Mucosa of gallbladder (tissue), 1 donor: Measurements from ENCODE around the gene RBP5. TPM values are rescaled to one million over a fixed set of nuclear protein-coding genes. Genes with fewer than 3 reads are reported as not detected.
A peak's percentile ranks its signal among the peaks of the same experiment; 100 is the strongest.

Experiments used
- DNase-seq: peaks from one replicate; pipeline ENCODE4 v3.0.0-alpha.2; 2020; ENCODE audit warnings: low spot score
- total RNA-seq: library from RNA; stranded (reverse); gene quantifications from one replicate; pipeline ENCODE4 v1.2.1, GENCODE V29; 2021
- donor health status: DM: no; HTN: no; CAD: no.

RBP5 gene
- total RNA-seq, 1 donor from 2014 or later = 7.1 TPM

DNA sequence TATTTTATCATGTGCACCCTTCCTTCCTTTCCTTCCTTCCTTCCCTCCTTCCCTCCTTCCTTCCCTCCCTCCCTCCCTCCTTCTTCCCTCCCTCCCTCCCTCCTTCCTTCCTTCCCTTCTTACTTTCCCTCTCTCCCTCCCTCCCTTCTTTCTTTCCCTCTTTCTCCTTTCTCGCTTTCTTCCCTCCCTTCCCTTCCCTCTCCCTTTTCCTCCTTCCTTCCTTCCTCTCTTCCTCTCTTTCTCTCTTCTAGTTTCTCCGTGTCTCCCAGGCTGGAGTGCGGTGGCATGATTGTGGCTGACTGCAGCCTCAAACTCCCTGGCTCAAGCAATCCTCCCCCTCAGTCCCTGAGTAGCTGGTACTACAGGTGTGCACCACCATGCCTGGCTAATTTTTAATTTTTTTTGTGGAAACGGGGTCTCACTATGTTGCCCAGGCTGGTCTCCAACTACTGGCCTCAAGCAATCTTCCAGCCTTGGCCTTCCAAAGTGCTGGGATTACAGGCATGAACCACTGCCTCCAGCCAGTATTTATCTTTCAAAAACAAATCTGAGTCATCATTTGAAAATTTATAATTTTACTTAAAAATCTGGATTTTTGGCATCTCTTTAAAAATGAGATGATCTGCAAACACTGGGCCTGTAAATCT is 27.5 kb downstream of the RBP5 start:
- DNase-seq = no peak

DNA sequence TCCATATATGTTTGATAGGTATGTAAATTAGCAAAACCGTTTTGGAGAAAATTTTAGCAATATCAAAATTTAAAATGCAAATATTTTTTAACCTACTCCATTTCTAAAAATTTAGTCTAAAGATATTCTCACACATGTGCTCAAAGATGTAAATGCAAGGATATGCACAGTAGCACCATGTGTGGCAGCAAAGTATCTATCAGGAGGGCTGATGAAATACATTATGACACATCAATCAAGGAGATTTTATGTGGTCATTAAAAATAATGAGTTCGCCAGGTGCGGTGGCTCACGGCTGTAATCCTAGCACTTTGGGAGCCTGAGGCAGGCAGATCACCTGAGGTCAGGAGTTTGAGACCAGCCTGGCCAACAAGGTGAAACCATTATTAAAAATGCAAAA is 28.4 kb downstream of the RBP5 start:
- DNase-seq = no peak

DNA sequence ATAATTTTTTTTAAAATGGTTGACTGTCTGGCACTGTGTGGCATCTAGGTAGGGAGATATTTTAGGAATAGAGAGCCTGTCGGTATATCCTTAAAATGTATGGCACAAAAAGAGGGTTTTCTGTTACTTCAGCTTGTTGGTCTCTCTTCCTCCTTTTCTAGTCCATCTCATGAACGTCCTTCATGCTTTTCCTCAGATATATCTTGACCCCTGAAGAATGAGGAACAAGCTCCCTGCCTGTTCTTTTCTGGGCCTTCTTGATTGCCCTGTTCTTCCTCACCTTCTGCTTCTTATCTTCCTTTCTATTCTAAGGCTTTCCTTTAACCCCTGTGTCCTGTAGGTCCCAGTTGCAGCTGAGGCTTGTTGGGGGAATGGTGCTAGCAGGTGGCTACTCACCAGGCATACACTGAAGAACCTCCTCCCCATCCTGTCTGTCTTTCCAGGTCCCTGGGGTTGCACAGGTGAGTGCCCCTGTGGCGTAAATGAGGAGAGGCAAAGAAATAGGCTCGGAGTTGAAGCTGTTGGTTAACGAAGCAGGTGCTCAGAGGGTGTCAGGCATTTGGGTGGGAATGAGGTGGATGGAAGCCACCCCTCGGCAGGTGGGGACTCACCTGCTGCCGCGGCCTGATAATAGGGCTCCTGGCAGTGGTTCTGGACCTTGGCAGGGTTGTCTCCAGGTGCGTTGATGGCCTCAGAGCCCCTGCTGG is 29.2 kb downstream of the RBP5 start:
- no peak for DNase-seq

DNA sequence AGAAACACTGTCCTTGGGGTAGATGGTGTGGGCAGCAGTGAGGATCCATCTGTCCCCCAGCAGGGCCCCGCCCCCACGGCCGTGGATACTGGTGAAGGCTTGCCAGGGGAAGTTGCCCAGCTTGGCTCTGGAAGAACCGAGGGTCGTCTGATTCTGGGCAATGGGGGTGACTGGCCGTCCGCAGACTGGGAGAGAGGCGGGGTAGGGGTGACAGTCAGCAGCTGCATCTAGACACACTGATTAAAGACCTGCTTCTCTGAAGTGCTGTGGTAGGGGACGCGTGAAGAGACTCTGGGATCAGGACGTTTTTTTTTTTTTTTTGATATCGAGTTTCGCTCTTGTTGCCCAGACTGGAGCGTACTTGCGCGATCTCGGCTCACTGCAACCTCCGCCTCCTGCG is 31.7 kb downstream of the RBP5 start:
- DNase-seq = no peak

DNA sequence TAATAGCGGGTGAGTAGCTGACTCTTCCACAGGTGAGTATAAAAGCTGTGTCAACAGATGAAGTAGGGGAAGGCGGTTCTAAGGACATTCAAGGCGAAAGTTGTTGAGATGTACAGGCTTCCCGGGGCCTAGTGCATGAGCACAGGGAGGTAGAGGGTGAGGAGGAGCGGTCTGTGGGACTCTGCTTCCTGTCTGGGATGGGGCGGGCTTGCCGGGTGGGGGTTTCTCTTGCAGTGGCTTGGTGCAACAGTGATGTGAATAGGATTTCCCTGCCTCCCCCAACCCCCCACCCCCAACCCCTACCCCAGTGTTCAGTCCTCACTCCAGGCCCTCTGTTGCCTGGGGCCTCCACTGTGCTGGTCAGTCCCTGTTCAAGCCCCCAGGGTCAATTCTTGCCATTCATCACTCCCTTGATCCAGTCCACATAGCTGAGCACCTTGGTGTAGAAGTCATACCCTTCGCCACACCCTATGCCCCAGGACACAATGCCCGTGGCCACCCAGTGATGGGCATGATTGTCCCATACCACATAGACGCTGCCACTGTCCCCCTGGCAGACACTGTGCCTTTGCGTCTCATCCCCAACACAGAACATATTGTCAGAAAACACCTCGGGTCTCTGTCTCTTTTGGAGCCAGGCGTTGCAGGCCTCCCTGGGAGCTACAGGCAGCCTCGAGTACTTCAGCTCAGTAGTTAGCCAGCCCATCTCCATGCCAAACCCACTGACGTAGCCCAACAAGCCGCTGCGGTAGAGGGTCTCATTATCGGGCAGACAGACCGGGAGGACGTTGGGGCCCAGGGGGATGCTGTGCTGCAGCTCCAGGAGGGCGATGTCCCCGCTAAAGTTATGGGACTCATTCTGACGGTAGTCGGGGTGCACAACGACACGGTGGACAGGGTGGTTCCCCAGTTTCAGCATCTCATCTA is 32.4 kb downstream of the RBP5 start:
- DNase-seq = no peak

DNA sequence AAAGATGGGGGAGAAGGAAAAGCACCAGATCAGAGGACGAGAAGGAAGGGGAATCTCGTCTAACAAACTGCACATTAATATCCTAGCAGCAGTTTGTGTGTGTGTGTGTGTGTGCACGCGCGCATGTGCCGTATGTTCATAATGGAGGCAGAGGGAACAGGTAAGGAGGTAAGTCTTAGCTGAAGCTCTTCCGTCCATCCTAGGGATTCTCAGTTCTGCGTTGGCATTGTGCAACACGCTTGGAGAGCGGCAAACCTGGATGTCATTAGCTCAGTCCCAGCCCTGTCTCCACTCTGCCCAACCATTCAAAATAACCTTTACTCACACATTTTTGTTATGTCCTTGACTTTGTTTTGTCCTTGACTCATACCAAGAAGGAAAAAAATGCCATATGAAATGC is 34.8 kb downstream of the RBP5 start:
- DNase-seq = no peak

DNA sequence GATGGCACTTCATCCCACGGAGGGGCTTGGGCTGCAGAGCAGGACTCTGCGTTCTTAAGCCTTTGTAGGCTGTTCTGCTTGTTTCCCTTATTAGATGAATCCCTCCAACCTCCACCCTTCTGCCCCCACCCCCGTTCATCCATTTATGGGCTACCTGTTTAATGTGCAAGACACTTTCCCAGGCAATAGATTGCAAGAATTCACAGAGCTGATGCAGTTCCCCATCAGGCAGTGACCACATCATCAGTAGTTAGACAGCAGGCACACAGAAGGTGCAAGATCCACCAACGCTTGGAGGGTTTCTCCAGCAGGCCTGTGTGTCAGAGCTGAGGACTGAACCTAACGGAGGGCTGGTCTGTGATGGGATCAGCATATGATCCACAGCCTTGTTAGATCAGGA is 35.2 kb downstream of the RBP5 start:
- DNase-seq = no peak

DNA sequence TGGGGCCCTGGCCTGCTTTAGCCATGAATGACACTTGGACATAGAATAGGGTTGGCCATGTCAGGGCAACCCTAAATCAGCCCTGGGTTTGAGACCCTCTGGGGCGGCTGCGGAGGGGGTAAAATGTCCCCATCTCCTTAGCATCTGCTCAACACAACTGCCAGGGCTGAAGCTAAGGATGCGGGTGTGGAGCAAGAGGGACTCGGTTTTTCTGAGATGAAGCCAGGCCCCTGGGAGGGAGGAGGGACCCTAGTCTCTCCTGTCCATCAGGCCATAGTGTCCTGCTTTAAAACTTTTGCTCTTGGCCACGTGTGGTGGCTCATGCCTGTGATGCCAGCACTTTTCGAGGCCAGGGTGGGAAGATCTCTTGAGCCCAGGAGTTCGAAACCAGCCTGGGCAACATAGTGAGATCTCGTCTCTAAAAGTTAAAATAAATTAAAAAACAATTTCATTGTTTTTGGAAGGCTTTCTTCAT is 35.7 kb downstream of the RBP5 start:
- DNase-seq = no peak

DNA sequence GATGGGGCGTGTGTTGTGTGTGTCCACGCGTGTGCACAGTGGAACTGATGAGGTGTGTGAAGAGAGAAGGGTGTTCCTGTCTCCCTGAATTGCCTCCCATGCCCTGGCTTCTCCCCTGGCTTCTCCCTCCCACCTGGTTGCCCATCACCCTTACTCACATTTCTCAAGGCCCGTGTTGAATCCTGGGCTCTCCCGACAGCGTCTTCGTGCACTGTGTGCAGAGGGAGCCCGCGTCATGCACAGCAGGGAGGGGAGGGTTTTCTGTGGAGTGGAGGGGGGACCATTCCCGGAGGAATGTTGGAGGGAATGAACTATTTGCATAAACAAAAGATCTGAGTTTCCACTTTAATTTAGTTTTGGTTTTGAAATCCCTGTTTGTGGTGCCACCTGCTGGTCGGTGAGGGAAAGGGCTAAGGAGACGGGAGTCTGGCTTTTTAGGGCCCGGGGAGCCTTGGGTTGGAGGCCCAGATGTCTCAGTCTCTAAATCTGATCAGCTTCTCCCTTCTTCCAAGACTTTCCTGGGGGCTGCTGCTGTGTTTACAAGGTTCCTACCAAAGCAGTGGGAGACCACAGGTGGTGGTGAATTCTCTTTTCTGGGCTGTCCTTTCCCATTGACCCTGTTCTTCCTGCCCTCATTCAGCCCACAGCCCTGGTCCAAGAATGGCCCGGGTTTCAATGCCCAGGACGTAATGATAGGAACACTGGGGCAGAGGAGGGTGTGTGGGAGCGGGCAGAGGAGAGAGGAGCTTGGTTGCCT is 36.3 kb downstream of the RBP5 start, which contains the start of gene C1R:
TSS of gene C1R (minus strand) at position 217 of the 757 bp plus-strand sequence. CDS start at position 160, 57 bp downstream.
- DNase-seq = peak; percentile 74

DNA sequence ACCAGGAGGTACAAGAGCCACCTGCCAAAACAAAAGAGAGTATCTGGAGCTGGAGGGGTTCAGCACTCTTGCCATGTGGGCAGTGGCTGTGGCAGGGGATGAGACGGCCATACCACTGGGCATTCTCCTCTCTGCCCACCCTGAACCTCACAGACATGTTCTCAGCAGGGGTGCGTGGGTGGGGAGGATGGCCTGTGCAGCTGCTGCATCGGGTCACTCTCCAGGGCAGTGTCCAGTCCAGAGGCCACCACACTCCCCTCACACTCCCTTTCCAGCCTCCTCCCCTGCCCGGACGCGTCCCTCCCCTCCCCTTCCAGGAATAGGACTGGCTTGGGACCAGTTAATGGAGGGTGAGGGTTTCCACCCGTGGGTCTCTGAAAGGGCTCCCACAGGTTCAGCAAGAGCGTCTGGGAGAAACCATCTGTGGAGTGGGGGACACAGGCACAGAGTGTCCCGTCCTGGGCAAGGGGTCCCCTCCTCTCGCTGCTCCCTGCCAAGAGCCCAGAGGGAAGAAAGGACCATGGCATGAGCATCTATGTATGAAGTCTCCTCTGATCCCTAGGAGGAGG is 36.9 kb downstream of the RBP5 start:
- DNase-seq = no peak

DNA sequence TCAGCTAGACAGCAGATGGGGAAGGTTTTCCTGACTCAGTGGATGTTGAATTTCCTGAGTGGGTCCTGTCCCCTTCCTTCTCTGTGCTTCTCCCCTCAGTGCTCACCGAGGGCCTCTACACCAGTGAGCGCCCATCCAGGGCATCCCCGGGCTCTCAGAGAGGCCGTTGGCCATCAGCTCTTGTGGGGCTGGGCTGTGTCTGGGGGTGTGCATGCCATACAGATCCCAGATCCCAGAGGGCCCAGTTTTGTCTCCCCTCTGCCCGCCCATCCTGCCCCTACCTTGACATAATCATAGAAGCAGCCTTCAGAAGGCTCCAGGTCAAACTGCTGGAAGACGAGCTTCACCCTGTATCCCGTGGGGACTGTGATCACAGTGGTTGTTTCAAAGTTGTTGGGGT is 37.5 kb downstream of the RBP5 start:
- DNase-seq = no peak

DNA sequence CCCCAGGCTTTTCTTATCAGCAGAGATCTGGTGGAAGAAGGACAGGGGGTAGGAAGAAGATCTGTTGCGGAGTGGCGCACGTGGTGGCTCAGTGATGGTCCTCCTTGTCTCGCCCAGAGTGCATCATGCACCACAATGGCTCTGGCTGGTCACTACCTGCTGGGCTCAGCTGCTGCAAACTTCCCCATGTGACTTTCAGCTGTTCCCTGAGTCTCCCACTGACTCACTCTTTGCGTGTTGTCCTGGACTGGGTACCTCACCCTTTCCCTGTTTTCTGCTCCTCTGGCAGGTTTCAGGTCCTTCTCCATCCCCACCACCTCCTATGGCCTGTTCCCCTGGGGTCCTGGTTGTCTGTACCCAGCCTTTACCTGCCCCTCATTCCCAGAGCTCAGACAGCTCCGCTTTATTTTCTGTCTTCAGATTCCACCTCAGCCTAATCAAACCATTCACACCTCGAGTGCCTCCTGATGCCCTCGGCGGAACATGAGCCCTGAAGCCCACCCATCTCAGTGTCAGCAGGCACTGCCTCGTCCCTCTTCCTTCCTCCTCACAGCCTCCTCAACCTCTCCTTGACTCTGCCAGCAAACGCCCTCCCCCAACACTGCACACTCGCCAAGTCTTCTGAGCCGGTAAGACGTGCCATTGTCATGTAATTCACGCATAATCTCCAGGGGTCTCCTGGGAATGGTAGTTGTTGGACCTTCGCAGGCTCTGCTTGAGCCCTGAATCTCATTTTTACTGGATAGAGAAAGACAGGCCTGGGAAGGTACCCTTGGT is 38.3 kb downstream of the RBP5 start:
- no peak for DNase-seq

DNA sequence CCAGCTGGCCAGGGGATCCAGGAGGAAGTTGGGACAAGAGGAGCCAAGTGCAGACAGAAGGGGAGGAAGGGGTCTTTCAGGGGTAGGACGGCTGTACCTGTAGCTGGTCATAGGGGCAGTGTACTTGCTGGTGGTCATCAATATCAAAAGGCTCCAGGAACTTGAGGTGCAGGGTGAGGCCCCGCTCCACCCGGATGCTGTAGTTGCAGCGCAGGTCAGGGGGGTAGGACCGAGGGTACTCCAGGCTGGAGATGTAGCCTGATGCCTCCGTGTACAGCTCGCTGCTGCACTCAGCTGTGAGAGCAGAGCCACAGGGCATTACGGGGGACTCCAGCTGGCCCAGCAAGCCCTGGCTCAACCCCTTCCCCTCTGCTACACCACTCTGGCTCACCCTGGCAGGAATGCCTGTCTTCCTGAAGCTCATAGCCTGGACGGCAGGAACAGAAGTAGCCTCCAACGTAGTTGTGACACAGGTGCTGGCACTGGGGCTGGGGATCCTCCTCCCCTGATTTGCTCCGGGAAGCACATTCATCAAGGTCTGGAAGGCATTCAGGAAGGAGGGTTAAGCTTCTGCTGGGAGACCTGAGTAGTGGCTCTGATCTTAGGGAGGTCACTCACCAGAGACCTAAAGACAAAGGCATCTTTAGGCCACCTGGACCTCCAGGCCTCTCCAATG is 39.4 kb downstream of the RBP5 start:
- no peak for DNase-seq

DNA sequence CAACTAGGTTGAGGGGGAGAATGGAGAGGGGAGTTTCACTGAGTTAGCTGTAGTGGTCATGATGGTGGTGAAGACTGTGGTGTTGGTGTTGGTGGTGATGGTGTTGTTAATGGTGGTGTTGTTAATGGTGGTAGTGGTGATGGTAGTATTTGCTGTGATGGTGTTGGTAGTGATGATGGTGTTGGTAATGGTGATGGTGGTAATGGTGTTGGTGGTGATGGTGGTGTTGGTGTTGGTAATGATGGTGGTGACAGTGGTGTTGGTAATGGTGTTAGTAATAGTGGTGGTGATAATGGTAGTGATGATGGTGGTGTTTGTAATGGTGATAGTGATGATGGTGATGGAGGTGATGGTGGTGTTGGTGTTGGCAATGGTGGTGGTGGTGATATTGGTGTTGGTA is 45.6 kb downstream of the RBP5 start:
- DNase-seq = no peak

DNA sequence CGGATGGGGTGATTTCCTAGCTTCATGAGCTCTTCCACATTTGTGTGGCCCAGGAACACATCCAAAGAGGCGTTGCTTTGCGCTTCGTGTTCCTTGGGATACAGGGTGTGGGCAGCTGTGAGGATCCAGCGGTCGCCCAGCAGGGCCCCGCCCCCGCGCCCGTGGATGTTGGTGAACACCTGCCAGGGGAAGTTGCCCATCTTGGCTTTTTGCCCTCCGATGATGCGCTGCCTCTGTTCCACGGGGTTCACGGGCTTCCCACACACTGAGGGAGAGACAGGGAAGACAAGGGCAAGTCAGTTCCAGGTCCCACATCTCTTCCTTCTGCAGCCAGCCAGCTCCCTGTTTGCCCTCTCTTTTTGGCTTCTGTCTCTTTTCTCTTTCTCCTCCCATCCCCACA is 47.7 kb downstream of the RBP5 start:
- DNase-seq = no peak

DNA sequence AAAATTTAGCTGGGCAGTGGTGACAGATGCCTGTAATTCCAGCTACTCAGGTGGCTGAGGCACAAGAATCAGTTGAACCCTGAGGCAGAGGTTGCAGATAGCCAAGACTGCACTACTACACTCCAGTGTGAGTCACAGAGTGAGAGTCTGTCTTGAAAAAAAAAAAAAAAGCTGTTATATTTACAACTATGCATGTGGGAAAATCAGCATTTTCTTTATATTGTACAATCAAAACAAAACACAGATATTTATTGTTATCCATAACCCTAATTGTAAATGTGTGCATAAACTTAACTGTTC is 48.9 kb downstream of the RBP5 start:
- DNase-seq = no peak

DNA sequence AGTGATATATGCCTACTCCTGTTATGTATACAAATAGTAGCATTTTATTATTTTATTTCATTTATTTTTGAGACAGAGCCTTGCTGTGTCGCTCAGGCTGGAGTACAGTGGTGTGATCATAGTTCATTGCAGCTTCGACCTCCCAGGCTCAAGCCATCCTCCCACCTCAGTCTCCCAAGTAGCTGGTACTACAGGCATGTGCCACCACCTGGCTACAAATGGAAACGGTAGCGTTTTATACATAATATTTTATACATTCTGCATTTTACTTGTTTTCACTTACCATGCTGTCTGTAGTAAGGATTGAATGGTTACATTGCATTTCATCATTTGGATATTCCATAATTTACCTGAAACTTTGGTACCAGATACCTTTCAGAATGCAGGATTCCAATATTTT is 50.5 kb downstream of the RBP5 start:
- DNase-seq = no peak

DNA sequence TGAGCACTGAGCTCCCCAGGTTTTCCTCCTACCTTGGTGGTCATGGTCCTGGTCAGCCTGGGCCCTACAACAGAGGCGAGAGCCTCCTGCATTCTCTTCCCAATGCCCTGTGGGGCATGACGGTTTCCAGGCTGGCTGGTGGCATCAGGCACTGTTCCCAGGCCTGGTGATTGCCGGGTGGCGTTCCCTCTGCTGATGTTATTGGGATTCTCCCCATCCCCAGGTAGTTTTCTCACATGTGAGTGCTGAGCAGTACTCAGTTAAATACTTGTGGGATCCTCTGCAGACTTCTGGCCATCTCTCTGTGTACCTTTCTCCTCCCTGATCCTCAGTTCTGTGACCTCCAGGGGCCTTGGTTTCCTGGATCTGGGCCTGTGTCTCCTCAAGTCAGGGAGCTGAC is 52.2 kb downstream of the RBP5 start:
- no peak for DNase-seq

DNA sequence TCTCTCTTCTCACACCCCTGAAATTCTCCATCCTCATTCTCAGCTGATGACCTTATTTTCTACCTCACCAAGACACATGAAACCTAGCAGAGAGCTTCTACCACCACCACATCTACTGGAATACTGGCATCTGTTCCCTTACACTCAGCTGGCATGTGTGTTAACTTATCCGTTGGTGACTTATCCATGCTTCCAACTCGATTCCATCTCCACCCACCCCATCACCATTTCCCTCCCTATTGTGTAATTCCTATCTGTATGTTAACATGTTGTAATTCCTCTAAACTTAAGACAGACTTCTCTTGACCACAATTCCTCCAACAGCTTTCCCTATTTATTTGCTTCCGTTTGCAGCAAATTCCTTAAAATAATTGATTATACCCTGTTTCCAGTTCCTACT is 52.8 kb downstream of the RBP5 start:
- DNase-seq = no peak

DNA sequence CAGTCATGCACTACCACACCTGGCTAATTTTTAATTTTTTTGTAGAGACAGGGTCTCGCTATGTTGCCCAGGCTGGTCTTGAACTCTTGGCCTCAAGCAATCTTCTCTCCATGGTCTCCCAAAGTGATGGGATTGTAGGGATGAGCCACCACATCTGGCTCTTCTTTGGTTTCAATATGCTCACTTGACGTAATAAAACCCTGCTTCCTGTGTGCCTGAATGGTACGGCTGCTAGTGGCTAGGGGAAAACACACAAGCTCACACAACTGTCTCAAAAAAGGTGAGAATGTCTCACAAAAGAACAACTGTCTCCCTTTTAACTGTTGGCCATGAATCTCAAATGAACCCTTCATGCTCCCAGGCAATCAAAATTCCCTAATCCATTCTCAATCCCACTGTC is 53.2 kb downstream of the RBP5 start:
- no peak for DNase-seq
